IPS-NIHi7 (cell line): ENCODE results near the gene PHOSPHO1.
A peak's percentile ranks its signal among the peaks of the same experiment; 100 is the strongest.
"Not testable (repeated sequence)": the region's sequence is repeated elsewhere in the genome, so short reads cannot be mapped to it uniquely, and the experiment has no call there.

Experiments used
- DNase-seq: peaks from one replicate; pipeline ENCODE4 v3.0.0; 2012; ENCODE audit warnings: mixed read lengths; ENCODE audit errors: extremely low spot score

PHOSPHO1 gene

DNA sequence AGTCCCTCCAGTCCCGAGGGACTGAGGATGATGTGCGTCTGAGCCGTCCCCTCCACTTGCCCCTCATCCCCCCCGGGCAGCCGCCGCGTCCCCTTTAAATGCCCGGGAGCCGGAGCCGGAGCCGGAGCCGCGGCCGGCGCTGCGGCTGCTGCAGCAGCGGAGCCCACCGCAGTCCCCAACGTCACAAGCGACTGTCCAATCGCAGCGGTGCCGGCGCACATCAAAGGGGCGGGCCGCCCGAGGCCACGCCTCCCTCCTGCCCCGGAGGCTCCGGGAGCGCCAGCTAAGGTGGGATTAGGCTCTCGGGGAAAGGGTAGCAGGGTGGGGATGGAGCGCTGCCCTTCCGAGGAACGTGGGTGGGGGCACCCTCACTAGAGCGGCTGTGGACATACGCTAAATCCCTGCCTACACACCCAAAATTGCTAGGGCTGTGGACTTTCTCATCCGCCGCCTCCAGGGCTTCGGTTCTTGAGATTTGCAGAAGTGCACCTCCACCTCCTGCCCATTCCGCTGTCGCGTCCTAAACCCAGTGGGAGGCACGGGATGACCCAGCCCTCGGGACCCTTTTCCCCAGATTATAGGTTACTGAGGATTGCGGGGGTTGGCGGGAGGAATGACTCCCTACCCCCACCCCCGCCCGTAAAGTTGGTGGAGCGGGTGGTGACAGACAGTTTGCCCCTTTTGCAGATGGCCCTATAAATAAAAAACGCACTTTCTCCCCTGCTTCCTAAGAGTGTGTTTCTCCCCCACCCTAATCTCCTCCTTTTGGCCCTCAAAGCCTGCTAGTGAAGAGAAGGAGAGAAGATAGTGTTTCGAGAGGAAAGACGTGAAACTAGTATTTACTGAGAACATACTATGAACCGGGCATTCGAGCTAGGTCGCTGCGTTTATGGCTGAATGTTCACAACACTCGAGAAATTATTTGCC lies at the start of gene PHOSPHO1:
Gene PHOSPHO1, minus strand, starts transcription at position 152 of the 927 bp plus-strand sequence. CDS start 4,096 bp downstream, outside the sequence.
- DNase-seq, result peak; percentile 99

- DNase-seq, result no peak
These were observed 49.5 kb upstream of the PHOSPHO1 start for GRCh38 chr17:49280061-49280460.

DNA sequence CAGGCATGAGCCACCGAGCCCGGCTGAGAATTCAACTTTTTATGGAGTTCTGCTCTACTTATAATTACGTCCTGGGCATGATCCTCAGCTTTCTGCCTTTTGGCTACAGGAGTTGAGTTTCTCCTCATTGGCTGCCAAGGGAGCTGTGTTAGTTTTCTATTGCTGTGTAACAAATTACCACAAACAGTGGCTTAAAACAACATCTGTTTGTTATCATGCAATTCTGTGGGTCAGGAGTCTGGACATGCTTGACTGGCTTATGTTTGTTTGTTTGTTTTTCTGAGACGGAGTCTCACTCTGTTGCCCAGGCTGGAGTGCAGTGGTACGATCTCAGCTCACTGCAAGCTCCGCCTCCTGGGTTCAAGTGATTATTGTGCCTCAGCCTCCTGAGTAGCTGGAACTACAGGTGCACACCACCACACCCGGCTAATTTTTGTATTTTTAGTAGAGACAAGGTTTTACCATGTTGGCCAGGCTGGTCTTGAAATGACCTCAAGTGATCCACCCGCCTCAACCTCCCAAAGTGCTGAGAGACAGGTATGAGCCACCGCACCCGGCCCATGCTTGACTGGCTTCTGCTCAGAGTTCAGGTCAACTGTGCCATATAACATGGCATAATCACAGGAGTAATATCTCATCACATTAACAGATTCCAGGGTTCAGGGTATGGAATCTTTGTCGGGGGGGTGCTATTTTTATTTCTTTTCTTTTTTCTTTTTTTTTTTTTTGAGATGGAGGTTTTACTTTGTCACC lies 48.9 kb upstream of the PHOSPHO1 start:
- not testable (repeated sequence) for DNase-seq

GRCh38 chr17:49278076-49278475 lies 47.5 kb upstream of the PHOSPHO1 start:
- no peak for DNase-seq

DNA sequence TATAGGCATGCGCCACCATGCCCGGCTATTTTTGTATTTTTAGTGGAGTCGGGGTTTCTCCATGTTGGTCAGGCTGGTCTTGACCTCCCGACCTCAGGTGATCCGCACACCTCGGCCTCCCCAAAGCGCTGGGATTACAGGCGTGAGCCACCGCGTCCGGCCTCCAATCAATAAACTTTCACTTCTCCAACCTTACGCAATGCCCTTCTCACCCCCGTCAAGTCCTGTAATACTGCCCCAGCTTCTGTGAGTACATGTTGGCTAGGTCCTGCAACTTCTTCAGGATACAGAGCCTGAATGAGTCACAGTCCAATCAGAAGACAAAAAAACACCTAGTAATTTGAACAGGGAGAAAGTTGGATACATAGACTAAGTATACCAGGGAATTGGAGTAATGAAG lies 47.1 kb upstream of the PHOSPHO1 start:
- DNase-seq, result no peak

GRCh38 chr17:49275981-49276380 lies 45.4 kb upstream of the PHOSPHO1 start:
- not testable (repeated sequence) for DNase-seq

GRCh38 chr17:49269356-49269755 lies 38.8 kb upstream of the PHOSPHO1 start:
- DNase-seq, result no peak

- no peak for DNase-seq
These were observed 37.3 kb upstream of the PHOSPHO1 start for GRCh38 chr17:49267912-49268311.

GRCh38 chr17:49266233-49266632 lies 35.6 kb upstream of the PHOSPHO1 start:
- no peak for DNase-seq

- DNase-seq, result not testable (repeated sequence)
These were observed 31.0 kb upstream of the PHOSPHO1 start for GRCh38 chr17:49261540-49261939.

GRCh38 chr17:49260817-49261291 lies 30.3 kb upstream of the PHOSPHO1 start:
- DNase-seq, result no peak

- peak; percentile 78 for DNase-seq
These were observed 29.6 kb upstream of the PHOSPHO1 start for GRCh38 chr17:49260011-49260816.

DNA sequence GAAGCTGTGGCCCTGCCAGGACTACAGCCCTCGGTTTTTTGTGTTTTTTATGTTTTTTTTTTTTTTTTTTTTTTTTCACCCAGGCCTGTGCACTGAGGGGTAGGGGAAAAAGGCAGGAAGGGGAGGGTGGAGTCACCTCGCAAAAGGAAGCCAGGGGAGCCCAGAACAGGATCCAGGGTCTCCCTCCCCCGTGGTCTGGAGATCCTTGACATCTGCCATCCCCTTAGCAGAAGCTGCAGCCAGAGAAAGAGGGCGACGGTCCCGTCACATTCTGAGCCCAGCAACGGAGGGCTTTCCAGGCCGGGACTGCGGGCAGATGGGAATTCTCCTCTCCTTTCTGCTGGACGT lies 29.1 kb upstream of the PHOSPHO1 start:
- no peak for DNase-seq

DNA sequence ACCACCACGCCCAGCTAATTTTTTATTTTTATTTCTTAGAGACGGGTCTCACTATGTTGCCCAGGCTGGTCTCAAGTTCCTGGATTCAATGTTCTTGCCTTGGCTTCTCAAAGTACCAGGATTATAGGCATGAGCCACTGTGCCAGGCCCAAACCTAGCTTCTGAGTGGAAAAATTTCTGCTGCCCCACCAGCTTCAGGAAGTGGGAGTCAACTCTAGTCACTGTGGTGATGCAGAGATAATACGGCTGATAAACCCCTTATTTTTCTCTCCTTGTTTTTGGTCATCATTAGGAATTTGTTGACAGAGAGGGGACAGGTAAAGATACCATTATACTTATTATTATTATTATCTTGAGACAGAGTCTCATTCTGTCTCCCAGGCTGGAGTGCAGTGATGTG lies 27.8 kb upstream of the PHOSPHO1 start:
- no peak for DNase-seq

DNA sequence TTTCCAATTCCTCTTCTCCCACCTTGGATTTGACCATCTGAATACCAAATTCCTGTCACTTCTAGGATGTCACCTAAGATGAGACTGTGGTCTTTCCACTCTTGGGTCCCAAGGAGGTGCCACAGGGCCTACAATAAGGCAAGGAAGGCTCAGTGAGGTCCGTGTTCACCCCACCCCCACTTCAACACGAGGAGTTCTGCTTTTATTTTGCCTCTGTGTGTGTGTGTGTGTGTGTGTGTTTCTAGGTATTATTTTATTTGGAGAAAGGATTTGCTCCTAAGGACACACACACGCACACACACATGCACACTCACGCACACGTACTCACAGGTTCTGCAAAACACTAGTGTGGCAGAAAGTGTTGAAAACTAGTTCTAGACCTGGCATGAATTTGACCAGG lies 24.5 kb upstream of the PHOSPHO1 start:
- DNase-seq, result no peak

GRCh38 chr17:49254066-49254465 lies 23.5 kb upstream of the PHOSPHO1 start:
- no peak for DNase-seq

GRCh38 chr17:49252148-49252695 lies 21.6 kb upstream of the PHOSPHO1 start:
- DNase-seq, result no peak

GRCh38 chr17:49249890-49250522 lies 19.4 kb upstream of the PHOSPHO1 start:
- DNase-seq, result no peak

DNA sequence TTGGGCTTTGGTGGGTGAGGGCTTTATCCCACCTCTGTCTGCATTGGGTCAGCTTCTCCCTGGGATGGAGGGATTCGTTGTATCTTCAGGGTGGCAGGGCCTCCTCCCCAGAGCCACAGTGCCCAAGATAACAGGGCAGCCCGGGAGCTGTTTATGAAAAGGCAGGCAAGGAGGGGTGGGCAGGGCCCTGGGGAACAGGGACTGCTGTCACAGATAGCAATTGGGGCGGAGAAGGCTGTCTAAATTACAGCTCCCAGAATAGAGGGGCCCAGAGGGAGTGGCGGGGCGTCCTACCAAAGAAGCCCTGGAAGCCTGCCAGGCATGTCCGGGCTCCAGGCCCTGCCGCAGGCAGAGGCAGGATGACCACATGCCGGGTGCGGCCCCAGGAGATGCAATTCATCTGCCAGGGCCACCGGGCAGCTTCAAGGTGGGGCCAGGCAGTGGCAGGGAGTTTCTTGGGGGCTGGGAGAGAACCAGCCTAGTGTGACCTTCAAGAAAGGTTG lies 18.8 kb upstream of the PHOSPHO1 start:
- DNase-seq, result no peak

DNA sequence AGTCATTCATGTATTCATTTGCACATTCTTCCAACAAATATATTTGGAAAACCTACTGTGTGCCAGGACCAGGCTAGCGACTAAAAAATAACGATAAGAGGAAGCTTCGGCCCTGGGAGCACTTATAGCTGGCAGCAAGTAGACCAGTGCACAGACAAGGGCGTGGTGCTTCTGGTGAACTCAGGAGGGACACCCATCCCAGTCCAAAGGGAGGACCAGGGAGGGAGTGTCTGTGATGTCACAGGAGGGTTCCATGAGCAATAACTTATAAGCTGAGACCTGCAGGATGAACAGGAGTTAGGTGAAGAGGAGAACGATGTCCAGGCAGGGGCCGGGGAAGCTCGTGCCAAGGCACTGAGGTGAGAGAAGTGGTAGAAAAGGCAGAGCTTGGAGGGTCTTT lies 17.4 kb upstream of the PHOSPHO1 start:
- DNase-seq, result no peak

GRCh38 chr17:49244839-49245238 lies 14.3 kb upstream of the PHOSPHO1 start:
- DNase-seq, result no peak
